Mammary epithelial cell (primary cell): ENCODE data around the gene GGT6.

Source experiments
- CTCF ChIP-seq, 2 donors: IDR thresholded peaks in 1 of 2; conservative IDR thresholded peaks in 1 of 2; 2 replicates each; pipeline ENCODE4 v1.5.1; 2011 to 2012; ENCODE audit warnings: inconsistent platforms in 2 of 2, low read length in 2 of 2, mild to moderate bottlenecking in 2 of 2, control low read depth in 1 of 2, low read depth in 1 of 2; ENCODE audit not compliant: insufficient read depth in 1 of 2; ENCODE audit errors: extremely low read depth in 1 of 2
- EZH2 ChIP-seq: IDR thresholded peaks from 2 replicates; pipeline ENCODE4 v1.6.1; 2012; ENCODE audit warnings: low read length, inconsistent platforms, borderline replicate concordance

- no peak for TF ChIP-seq CTCF (conservative IDR thresholded peaks at IDR 0.05 in 1 of 2, IDR thresholded peaks at IDR 0.05 in 1 of 2; ENCODE audit: extremely low read depth in 1 of 2, insufficient read depth in 1 of 2, low read depth in 1 of 2, low read length in 2 of 2)
- no peak for TF ChIP-seq EZH2
These were observed 17.6 kb downstream of the GGT6 start for GRCh38 chr17:4542726-4543191.
